ENCODE data around the gene LMO7.

Gene LMO7

DNA sequence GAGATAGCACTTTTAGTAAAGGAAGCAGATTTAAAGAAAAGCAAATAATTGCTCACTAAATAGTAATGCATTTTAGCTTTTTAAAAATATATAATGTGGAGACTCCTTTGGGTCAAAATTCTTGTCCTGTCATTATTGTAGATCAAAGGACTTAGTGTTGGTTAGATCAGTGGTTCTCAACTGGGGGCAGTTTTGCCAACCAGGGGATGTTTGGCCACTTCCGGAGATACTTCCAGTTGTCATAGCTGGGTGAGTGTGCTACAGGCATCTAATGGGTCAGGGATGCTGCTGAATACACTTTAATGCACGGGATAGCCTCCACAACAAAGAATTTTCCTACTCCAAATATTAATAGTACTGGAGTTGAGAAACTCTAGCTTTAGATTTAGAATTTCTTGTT, 126.8 kb downstream of the LMO7 start:
- Histone ChIP-seq H3K18ac (ENCODE audit: low read depth in 1 of 2, low read length in 2 of 2) (no peak overlapping the region), H2BK15ac (ENCODE audit: low read depth, poor library complexity, severe bottlenecking) (no peak overlapping the region), H3K36me3 (ENCODE audit: control insufficient read depth in 1 of 2, insufficient read depth in 2 of 2, low read depth in 1 of 2, low read length in 2 of 2) (no peaks in the 10 kb centered on the region), H3K4me2 (ENCODE audit: low read length, poor library complexity, severe bottlenecking) (no peak overlapping the region), H3K9ac (ENCODE audit: low read length) (peak overlapping the region; percentile 82), H4K8ac (ENCODE audit: low read length) (no peak overlapping the region), H3K79me1 (replicated peaks; ENCODE audit: low read length, poor library complexity, severe bottlenecking) (peaks cover 24% of the 10 kb centered on the region), H2AK5ac (ENCODE audit: low read length, severe bottlenecking) (no peak overlapping the region), H3K14ac (ENCODE audit: low read length in 2 of 2) (no peak overlapping the region), H3K27me3 (ENCODE audit: control insufficient read depth in 1 of 2, insufficient read depth in 1 of 2, low read length in 2 of 2) (no peaks in the 10 kb centered on the region), H3K23ac (ENCODE audit: low read length in 2 of 2) (no peak overlapping the region), H3K4me1 (ENCODE audit: control insufficient read depth, insufficient read depth, low read depth, low read length) (peaks cover 2% of the 10 kb centered on the region), H2BK12ac (ENCODE audit: low read length in 2 of 2) (no peak overlapping the region), H2BK120ac (ENCODE audit: low read depth, low read length) (no peak overlapping the region), H4K91ac (ENCODE audit: low read length) (no peak overlapping the region), H3K4ac (ENCODE audit: low read depth in 1 of 2, low read length in 2 of 2) (no peak overlapping the region), H3K4me3 (ENCODE audit: insufficient read depth in 1 of 2, low read depth in 1 of 2, low read length in 2 of 2) (peak overlapping the region in 1 of 2 experiments; percentile 70), H3K9me3 (ENCODE audit: control insufficient read depth, low read length) (no peaks in the 10 kb centered on the region), H3K27ac (ENCODE audit: low read length, poor library complexity, severe bottlenecking) (no peak overlapping the region), H2BK5ac (ENCODE audit: low read depth, low read length, poor library complexity, severe bottlenecking) (no peak overlapping the region), H2AFZ (ENCODE audit: low read depth, low read length) (no peak overlapping the region)
- no peak for DNase-seq
- WGBS: no CpG with 5 or more reads among the region's 2 CpGs

GRCh38 chr13:75763512-75763911, 127.4 kb downstream of the LMO7 start:
- Histone ChIP-seq H3K27me3 (ENCODE audit: control insufficient read depth in 1 of 2, insufficient read depth in 1 of 2, low read length in 2 of 2) (no peaks in the 10 kb centered on the region), H3K9me3 (ENCODE audit: control insufficient read depth, low read length) (no peaks in the 10 kb centered on the region), H3K4me2 (ENCODE audit: low read length, poor library complexity, severe bottlenecking) (no peak overlapping the region), H2AFZ (ENCODE audit: low read depth, low read length) (no peak overlapping the region), H3K4ac (ENCODE audit: low read depth in 1 of 2, low read length in 2 of 2) (no peak overlapping the region), H3K4me1 (ENCODE audit: control insufficient read depth, insufficient read depth, low read depth, low read length) (peaks cover 2% of the 10 kb centered on the region), H4K91ac (ENCODE audit: low read length) (no peak overlapping the region), H2BK12ac (ENCODE audit: low read length in 2 of 2) (no peak overlapping the region), H3K14ac (ENCODE audit: low read length in 2 of 2) (no peak overlapping the region), H3K9ac (ENCODE audit: low read length) (no peak overlapping the region), H3K36me3 (ENCODE audit: control insufficient read depth in 1 of 2, insufficient read depth in 2 of 2, low read depth in 1 of 2, low read length in 2 of 2) (no peaks in the 10 kb centered on the region), H3K4me3 (ENCODE audit: insufficient read depth in 1 of 2, low read depth in 1 of 2, low read length in 2 of 2) (no peak overlapping the region), H4K8ac (ENCODE audit: low read length) (no peak overlapping the region), H2AK5ac (ENCODE audit: low read length, severe bottlenecking) (no peak overlapping the region), H2BK15ac (ENCODE audit: low read depth, poor library complexity, severe bottlenecking) (no peak overlapping the region), H3K23ac (ENCODE audit: low read length in 2 of 2) (no peak overlapping the region), H3K27ac (ENCODE audit: low read length, poor library complexity, severe bottlenecking) (no peak overlapping the region), H2BK5ac (ENCODE audit: low read depth, low read length, poor library complexity, severe bottlenecking) (no peak overlapping the region), H3K79me1 (replicated peaks; ENCODE audit: low read length, poor library complexity, severe bottlenecking) (peaks cover 24% of the 10 kb centered on the region), H2BK120ac (ENCODE audit: low read depth, low read length) (no peak overlapping the region), H3K18ac (ENCODE audit: low read depth in 1 of 2, low read length in 2 of 2) (no peak overlapping the region)
- WGBS: 95% methylated on average over 3 of the region's 3 CpGs
- no peak for DNase-seq

DNA sequence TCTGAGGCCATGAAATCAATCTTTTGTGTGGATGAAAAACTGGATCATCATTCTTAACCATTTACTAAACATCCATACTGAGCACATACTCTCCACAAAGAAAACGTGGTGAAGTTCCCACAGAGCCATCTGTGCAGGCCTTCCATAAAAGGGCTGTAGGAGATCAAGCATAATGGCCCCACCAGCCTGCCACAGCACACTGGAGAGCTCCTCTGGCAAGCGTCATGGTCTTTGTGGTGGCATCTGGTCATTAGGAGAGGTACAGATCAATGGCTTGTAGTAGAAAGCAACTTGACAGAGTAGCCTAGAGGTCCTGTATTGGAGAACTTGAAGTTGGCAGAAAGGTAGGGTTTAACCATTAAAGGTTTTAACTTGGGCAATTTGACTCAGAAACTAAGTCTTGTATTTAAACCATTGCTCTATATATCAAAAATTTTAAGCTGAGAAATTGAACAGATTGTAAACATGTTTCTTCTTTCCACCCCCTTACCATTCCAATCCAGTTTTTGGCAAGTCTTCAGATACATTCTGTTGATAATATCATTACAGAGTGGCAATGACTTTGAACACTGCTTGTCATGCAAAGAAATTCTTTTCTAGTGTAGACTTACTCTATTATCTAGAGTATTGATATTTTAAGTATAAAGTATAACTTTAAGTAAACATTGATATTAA, 128.3 kb downstream of the LMO7 start:
- 81% methylated on average over 2 of the region's 2 CpGs for WGBS
- Histone ChIP-seq H2AK5ac (ENCODE audit: low read length, severe bottlenecking) (no peak overlapping the region), H2AFZ (ENCODE audit: low read depth, low read length) (no peak overlapping the region), H2BK5ac (ENCODE audit: low read depth, low read length, poor library complexity, severe bottlenecking) (no peak overlapping the region), H3K36me3 (ENCODE audit: control insufficient read depth in 1 of 2, insufficient read depth in 2 of 2, low read depth in 1 of 2, low read length in 2 of 2) (no peaks in the 10 kb centered on the region), H4K8ac (ENCODE audit: low read length) (no peak overlapping the region), H2BK120ac (ENCODE audit: low read depth, low read length) (no peak overlapping the region), H2BK12ac (ENCODE audit: low read length in 2 of 2) (no peak overlapping the region), H3K18ac (ENCODE audit: low read depth in 1 of 2, low read length in 2 of 2) (no peak overlapping the region), H3K9ac (ENCODE audit: low read length) (no peak overlapping the region), H3K4me1 (ENCODE audit: control insufficient read depth, insufficient read depth, low read depth, low read length) (peaks cover 2% of the 10 kb centered on the region), H2BK15ac (ENCODE audit: low read depth, poor library complexity, severe bottlenecking) (no peak overlapping the region), H3K9me3 (ENCODE audit: control insufficient read depth, low read length) (no peaks in the 10 kb centered on the region), H3K27me3 (ENCODE audit: control insufficient read depth in 1 of 2, insufficient read depth in 1 of 2, low read length in 2 of 2) (no peaks in the 10 kb centered on the region), H3K14ac (ENCODE audit: low read length in 2 of 2) (no peak overlapping the region), H3K4me3 (ENCODE audit: insufficient read depth in 1 of 2, low read depth in 1 of 2, low read length in 2 of 2) (no peak overlapping the region), H3K23ac (ENCODE audit: low read length in 2 of 2) (no peak overlapping the region), H3K4ac (ENCODE audit: low read depth in 1 of 2, low read length in 2 of 2) (no peak overlapping the region), H3K4me2 (ENCODE audit: low read length, poor library complexity, severe bottlenecking) (no peak overlapping the region), H3K79me1 (replicated peaks; ENCODE audit: low read length, poor library complexity, severe bottlenecking) (peaks cover 24% of the 10 kb centered on the region), H4K91ac (ENCODE audit: low read length) (no peak overlapping the region), H3K27ac (ENCODE audit: low read length, poor library complexity, severe bottlenecking) (no peak overlapping the region)
- no peak for DNase-seq

- H4K91ac ChIP-seq (ENCODE audit: low read length): no peak overlapping the region
- H3K23ac ChIP-seq (ENCODE audit: low read length in 2 of 2): no peak overlapping the region
- H3K27me3 ChIP-seq (ENCODE audit: control insufficient read depth in 1 of 2, insufficient read depth in 1 of 2, low read length in 2 of 2): no peaks in the 10 kb centered on the region
- H2BK120ac ChIP-seq (ENCODE audit: low read depth, low read length): no peak overlapping the region
- H2AK5ac ChIP-seq (ENCODE audit: low read length, severe bottlenecking): no peak overlapping the region
- WGBS: 96% methylated on average over 2 of the region's 3 CpGs
- H3K9ac ChIP-seq (ENCODE audit: low read length): peak overlapping the region; percentile 7
- H2BK12ac ChIP-seq (ENCODE audit: low read length in 2 of 2): no peak overlapping the region
- H3K4ac ChIP-seq (ENCODE audit: low read depth in 1 of 2, low read length in 2 of 2): no peak overlapping the region
- H2BK15ac ChIP-seq (ENCODE audit: low read depth, poor library complexity, severe bottlenecking): no peak overlapping the region
- no peak overlapping the region for H3K27ac ChIP-seq (ENCODE audit: low read length, poor library complexity, severe bottlenecking)
- no peak overlapping the region for H2AFZ ChIP-seq (ENCODE audit: low read depth, low read length)
- peaks cover 2% of the 10 kb centered on the region for H3K4me1 ChIP-seq (ENCODE audit: control insufficient read depth, insufficient read depth, low read depth, low read length)
- H3K79me1 ChIP-seq (replicated peaks; ENCODE audit: low read length, poor library complexity, severe bottlenecking): peaks cover 22% of the 10 kb centered on the region
- DNase-seq: no peak
- no peaks in the 10 kb centered on the region for H3K36me3 ChIP-seq (ENCODE audit: control insufficient read depth in 1 of 2, insufficient read depth in 2 of 2, low read depth in 1 of 2, low read length in 2 of 2)
- no peaks in the 10 kb centered on the region for H3K9me3 ChIP-seq (ENCODE audit: control insufficient read depth, low read length)
- no peak overlapping the region for H2BK5ac ChIP-seq (ENCODE audit: low read depth, low read length, poor library complexity, severe bottlenecking)
- H4K8ac ChIP-seq (ENCODE audit: low read length): no peak overlapping the region
- no peak overlapping the region for H3K4me2 ChIP-seq (ENCODE audit: low read length, poor library complexity, severe bottlenecking)
- H3K18ac ChIP-seq (ENCODE audit: low read depth in 1 of 2, low read length in 2 of 2): no peak overlapping the region
- H3K4me3 ChIP-seq (ENCODE audit: insufficient read depth in 1 of 2, low read depth in 1 of 2, low read length in 2 of 2): no peak overlapping the region
- no peak overlapping the region for H3K14ac ChIP-seq (ENCODE audit: low read length in 2 of 2)
Observed at GRCh38 chr13:75764926-75765310, 128.8 kb downstream of the LMO7 start.
